ENCODE results near the gene POGLUT2. TPM values are rescaled to one million over a fixed set of nuclear protein-coding genes. Genes with fewer than 3 reads are reported as not detected.

The POGLUT2 gene
- total RNA-seq, 2 donors from 2014 or later, result 4.2 TPM; not detected in 1

GRCh38 chr13:102830646-102831045 lies 31.9 kb upstream of the POGLUT2 start:
- H3K27me3 ChIP-seq, result no peaks in the 10 kb centered on the region
- peak in 3 of 4 donors; percentile 24 to 43 (median 40) for DNase-seq
- no peak overlapping the region for H3K4me3 ChIP-seq
- no peak for ATAC-seq
- peaks cover 5% of the 10 kb centered on the region for H3K4me1 ChIP-seq
- WGBS, 2 donors, result 28 to 36% methylated on average over 4 of the region's 4 CpGs
- H3K27ac ChIP-seq, result no peak overlapping the region
- no peaks in the 10 kb centered on the region for H3K9me3 ChIP-seq
- TF ChIP-seq CTCF (IDR thresholded peaks at IDR 0.05), result no peak
- no peak for TF ChIP-seq POLR2A (IDR thresholded peaks at IDR 0.05)
- H3K36me3 ChIP-seq (replicated peaks in 1 of 2; ENCODE audit: insufficient read depth in 1 of 2, low read depth in 2 of 2), result peaks cover 0 to 9% of the 10 kb centered on the region in 2 donors
- intact Hi-C loops (cut with DNase I), result no loop called here

GRCh38 chr13:102825921-102826706 lies 27.3 kb upstream of the POGLUT2 start:
- intact Hi-C loops (cut with DNase I), result no loop called here
- Histone ChIP-seq H3K27me3 (no peaks in the 10 kb centered on the region), H3K4me3 (no peak overlapping the region), H3K4me1 (peaks cover 5% of the 10 kb centered on the region), H3K36me3 (replicated peaks in 1 of 2; ENCODE audit: insufficient read depth in 1 of 2, low read depth in 2 of 2) (peaks cover 0 to 18% of the 10 kb centered on the region in 2 donors), H3K27ac (no peak overlapping the region), H3K9me3 (no peaks in the 10 kb centered on the region)
- DNase-seq (no peak), ATAC-seq (no peak)
- TF ChIP-seq POLR2A (IDR thresholded peaks at IDR 0.05), result no peak
- TF ChIP-seq CTCF (IDR thresholded peaks at IDR 0.05), result no peak
- WGBS, 2 donors, result 84% methylated on average over 8 of the region's 8 CpGs

- intact Hi-C loops (cut with DNase I), result no loop called here
- H3K27ac ChIP-seq, result no peak overlapping the region
- no peak for ATAC-seq
Observed at GRCh38 chr13:102825400-102825799, 26.6 kb upstream of the POGLUT2 start.

GRCh38 chr13:102817907-102818306 lies 19.1 kb upstream of the POGLUT2 start:
- intact Hi-C loops (cut with DNase I), result no loop called here
- no peak for DNase-seq
- Histone ChIP-seq H3K27ac (peak overlapping the region in 2 of 4 donors; percentile 9 to 10), H3K4me3 (no peak overlapping the region), H3K36me3 (replicated peaks in 1 of 2; ENCODE audit: insufficient read depth in 1 of 2, low read depth in 2 of 2) (peaks cover 0 to 11% of the 10 kb centered on the region in 2 donors), H3K9me3 (no peaks in the 10 kb centered on the region), H3K4me1 (peaks cover 9% of the 10 kb centered on the region), H3K27me3 (no peaks in the 10 kb centered on the region)
- TF ChIP-seq CTCF (IDR thresholded peaks at IDR 0.05) (no peak), POLR2A (IDR thresholded peaks at IDR 0.05) (no peak)
- peak; percentile 27 for ATAC-seq

More at GRCh38 chr13:102825400-102825799, 26.6 kb upstream of the POGLUT2 start:
- Histone ChIP-seq H3K4me3 (no peak overlapping the region), H3K27me3 (no peaks in the 10 kb centered on the region), H3K36me3 (replicated peaks in 1 of 2; ENCODE audit: insufficient read depth in 1 of 2, low read depth in 2 of 2) (peaks cover 0 to 18% of the 10 kb centered on the region in 2 donors), H3K4me1 (peaks cover 1% of the 10 kb centered on the region), H3K9me3 (no peaks in the 10 kb centered on the region)
- WGBS, 2 donors, result 93 to 98% methylated on average over 4 of the region's 4 CpGs
- TF ChIP-seq CTCF (IDR thresholded peaks at IDR 0.05) (no peak), POLR2A (IDR thresholded peaks at IDR 0.05) (no peak)
- DNase-seq, result no peak

GRCh38 chr13:102817241-102817640 lies 18.5 kb upstream of the POGLUT2 start:
- TF ChIP-seq POLR2A (IDR thresholded peaks at IDR 0.05) (no peak), CTCF (IDR thresholded peaks at IDR 0.05) (no peak)
- H3K27ac ChIP-seq, result peak overlapping the region in 1 of 4 donors; percentile 10
- peaks cover 0 to 10% of the 10 kb centered on the region in 2 donors for H3K36me3 ChIP-seq (replicated peaks in 1 of 2; ENCODE audit: insufficient read depth in 1 of 2, low read depth in 2 of 2)
- no peaks in the 10 kb centered on the region for H3K9me3 ChIP-seq
- intact Hi-C loops (cut with DNase I), result no loop called here
- no peaks in the 10 kb centered on the region for H3K27me3 ChIP-seq
- H3K4me3 ChIP-seq, result no peak overlapping the region
- peaks cover 9% of the 10 kb centered on the region for H3K4me1 ChIP-seq
- ATAC-seq (no peak), DNase-seq (no peak)
- WGBS, 2 donors, result 82 to 88% methylated on average over 1 of the region's 1 CpG

All from body of pancreas (tissue), 4 donors.